Measurements from ENCODE around the gene TMEM9.

- TF ChIP-seq YY1 (IDR thresholded peaks at IDR 0.05; ENCODE audit: low read depth) (no peak), CREB1 (IDR thresholded peaks at IDR 0.05; ENCODE audit: low read depth) (no peak), REST (IDR thresholded peaks at IDR 0.05; ENCODE audit: low read depth) (no peak), NFIC (IDR thresholded peaks at IDR 0.05) (no peak), TCF12 (IDR thresholded peaks at IDR 0.05; ENCODE audit: low read depth) (no peak), RAD21 (IDR thresholded peaks at IDR 0.05; ENCODE audit: low read depth) (no peak), CEBPB (IDR thresholded peaks at IDR 0.05) (no peak), EP300 (IDR thresholded peaks at IDR 0.05; ENCODE audit: borderline replicate concordance) (no peak), USF1 (IDR thresholded peaks at IDR 0.05) (no peak), TAF1 (IDR thresholded peaks at IDR 0.05; ENCODE audit: low read depth) (no peak), EGR1 (IDR thresholded peaks at IDR 0.05) (no peak)
Measured at GRCh38 chr1:201111672-201112071, 42.6 kb downstream of the TMEM9 start.

Measured in Ishikawa (cell line).